Measurements from ENCODE around the gene ZNF784.

The ZNF784 gene

DNA sequence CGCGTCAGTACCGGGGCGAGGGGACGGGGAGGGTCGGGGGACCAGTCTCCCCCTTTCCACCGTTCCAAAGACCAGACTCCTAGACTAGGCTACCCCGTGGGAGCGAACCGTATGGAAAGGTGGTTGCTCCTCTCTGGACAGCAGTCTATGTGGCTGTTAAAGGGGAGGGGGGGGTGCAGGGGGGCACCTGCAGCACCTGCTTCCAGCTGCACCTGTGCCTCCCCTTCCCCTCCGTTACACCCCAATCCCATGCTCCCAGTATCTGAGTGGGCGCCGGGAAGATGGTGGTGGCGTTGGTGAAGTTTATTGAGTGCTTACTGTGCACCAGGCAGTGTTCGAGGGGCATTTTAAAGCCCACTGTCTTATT lies 23.7 kb downstream of the ZNF784 start:
- H4K20me1 ChIP-seq (ENCODE audit: insufficient read depth, low read length): no peaks in the 10 kb centered on the region
- H3K4me3 ChIP-seq (ENCODE audit: low read depth, low read length, poor library complexity, severe bottlenecking): peak overlapping the region; percentile 67
- H3K4me2 ChIP-seq (ENCODE audit: low read length): peak overlapping the region; percentile 78
- no peaks in the 10 kb centered on the region for H3K79me2 ChIP-seq (ENCODE audit: insufficient read depth, low read length)
- H3K9me2 ChIP-seq (ENCODE audit: low read depth, low read length): no peaks in the 10 kb centered on the region
- no peaks in the 10 kb centered on the region; the same call in 1 of the 2 replicates for H3F3A ChIP-seq (ENCODE audit: insufficient read depth, low read length)
- peak overlapping the region; percentile 86 for H3K27ac ChIP-seq (ENCODE audit: low read depth, low read length, poor library complexity, severe bottlenecking)
- no peak overlapping the region for H2AFZ ChIP-seq (ENCODE audit: low read length)
- TF ChIP-seq, protein P1, sequence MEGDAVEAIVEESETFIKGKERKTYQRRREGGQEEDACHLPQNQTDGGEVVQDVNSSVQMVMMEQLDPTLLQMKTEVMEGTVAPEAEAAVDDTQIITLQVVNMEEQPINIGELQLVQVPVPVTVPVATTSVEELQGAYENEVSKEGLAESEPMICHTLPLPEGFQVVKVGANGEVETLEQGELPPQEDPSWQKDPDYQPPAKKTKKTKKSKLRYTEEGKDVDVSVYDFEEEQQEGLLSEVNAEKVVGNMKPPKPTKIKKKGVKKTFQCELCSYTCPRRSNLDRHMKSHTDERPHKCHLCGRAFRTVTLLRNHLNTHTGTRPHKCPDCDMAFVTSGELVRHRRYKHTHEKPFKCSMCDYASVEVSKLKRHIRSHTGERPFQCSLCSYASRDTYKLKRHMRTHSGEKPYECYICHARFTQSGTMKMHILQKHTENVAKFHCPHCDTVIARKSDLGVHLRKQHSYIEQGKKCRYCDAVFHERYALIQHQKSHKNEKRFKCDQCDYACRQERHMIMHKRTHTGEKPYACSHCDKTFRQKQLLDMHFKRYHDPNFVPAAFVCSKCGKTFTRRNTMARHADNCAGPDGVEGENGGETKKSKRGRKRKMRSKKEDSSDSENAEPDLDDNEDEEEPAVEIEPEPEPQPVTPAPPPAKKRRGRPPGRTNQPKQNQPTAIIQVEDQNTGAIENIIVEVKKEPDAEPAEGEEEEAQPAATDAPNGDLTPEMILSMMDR (IDR thresholded peaks at IDR 0.05; ENCODE audit: low read length): no peak
- TF ChIP-seq EZH2 (IDR thresholded peaks at IDR 0.05; ENCODE audit: borderline replicate concordance, low read length): no peak
- no peaks in the 10 kb centered on the region for H3K27me3 ChIP-seq (ENCODE audit: insufficient read depth, low read length)
- peaks cover 9% of the 10 kb centered on the region for H3K36me3 ChIP-seq (ENCODE audit: insufficient read depth, low read length)
- H3K9me3 ChIP-seq (ENCODE audit: low read length): no peaks in the 10 kb centered on the region
- H3K9ac ChIP-seq (ENCODE audit: low read length): peak overlapping the region; percentile 83
- peaks cover 17% of the 10 kb centered on the region for H3K4me1 ChIP-seq (ENCODE audit: insufficient read depth, low read length, severe bottlenecking)

DNA sequence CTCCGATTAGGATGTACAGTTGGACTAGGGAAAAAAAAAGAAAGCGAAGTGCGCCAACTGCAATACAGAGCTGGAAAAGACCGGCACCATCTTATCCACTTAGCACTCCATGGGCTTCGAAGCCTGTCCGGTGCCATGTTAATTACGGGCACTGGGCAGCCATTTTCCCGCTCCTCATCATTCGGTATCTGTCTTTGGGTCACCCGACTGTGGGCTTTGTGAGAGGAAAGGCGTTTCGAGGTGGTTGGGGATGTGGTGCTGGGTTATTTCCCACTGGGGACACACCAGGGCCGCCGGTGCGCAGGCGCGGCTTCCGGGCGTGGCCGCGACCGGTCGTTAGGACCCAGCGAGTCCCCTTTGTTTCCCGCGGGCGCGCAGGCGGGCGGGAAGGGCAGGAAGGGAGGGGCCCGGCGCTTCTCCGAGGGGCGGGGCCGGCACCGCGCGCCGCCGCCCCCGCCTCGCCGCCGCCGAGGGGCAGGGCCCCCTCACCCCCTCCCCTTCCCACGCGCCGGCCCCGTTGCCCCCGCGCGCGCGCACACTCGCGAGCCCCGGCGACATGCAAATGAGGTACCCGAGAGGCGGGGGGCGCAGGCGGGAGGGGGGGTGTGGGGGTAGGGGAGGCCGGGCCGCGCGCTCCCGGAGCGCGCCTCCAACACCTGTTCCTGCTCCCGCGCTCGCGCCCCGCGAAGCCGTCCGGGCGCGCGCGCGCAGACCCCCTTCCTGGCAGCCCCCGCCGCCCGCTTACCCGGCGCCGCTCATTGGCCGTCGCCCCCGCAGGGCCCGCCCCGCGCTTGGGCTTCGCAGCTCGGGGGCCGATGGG lies 24.3 kb downstream of the ZNF784 start, which contains the start of gene ZNF524:
Gene ZNF524 (plus strand): TSS at position 447 of the 820 bp plus-strand sequence. CDS start 1,825 bp downstream, outside the sequence.
- Histone ChIP-seq H2AFZ (ENCODE audit: low read length) (0 out of 2 replicates have a peak within 1 kb of the TSS, but pooled peaks have one; percentile 31), H3K9ac (ENCODE audit: low read length) (peak within 1 kb of the TSS; percentile 83), H3K27me3 (ENCODE audit: insufficient read depth, low read length) (no peaks in the 10 kb centered on the region), H4K20me1 (ENCODE audit: insufficient read depth, low read length) (no peaks in the 10 kb centered on the region), H3F3A (ENCODE audit: insufficient read depth, low read length) (no peaks in the 10 kb centered on the region; the same call in 1 of the 2 replicates), H3K36me3 (ENCODE audit: insufficient read depth, low read length) (peaks cover 15% of the 10 kb centered on the region), H3K4me1 (ENCODE audit: insufficient read depth, low read length, severe bottlenecking) (peaks cover 17% of the 10 kb centered on the region), H3K4me3 (ENCODE audit: low read depth, low read length, poor library complexity, severe bottlenecking) (peak within 1 kb of the TSS; percentile 67), H3K27ac (ENCODE audit: low read depth, low read length, poor library complexity, severe bottlenecking) (peak within 1 kb of the TSS; percentile 93), H3K9me2 (ENCODE audit: low read depth, low read length) (no peaks in the 10 kb centered on the region), H3K79me2 (ENCODE audit: insufficient read depth, low read length) (no peaks in the 10 kb centered on the region), H3K4me2 (ENCODE audit: low read length) (peak within 1 kb of the TSS; percentile 88), H3K9me3 (ENCODE audit: low read length) (no peaks in the 10 kb centered on the region)
- TF ChIP-seq EZH2 (IDR thresholded peaks at IDR 0.05; ENCODE audit: borderline replicate concordance, low read length): no peak
- TF ChIP-seq, protein P1 (IDR thresholded peaks at IDR 0.05; ENCODE audit: low read length): no peak

DNA sequence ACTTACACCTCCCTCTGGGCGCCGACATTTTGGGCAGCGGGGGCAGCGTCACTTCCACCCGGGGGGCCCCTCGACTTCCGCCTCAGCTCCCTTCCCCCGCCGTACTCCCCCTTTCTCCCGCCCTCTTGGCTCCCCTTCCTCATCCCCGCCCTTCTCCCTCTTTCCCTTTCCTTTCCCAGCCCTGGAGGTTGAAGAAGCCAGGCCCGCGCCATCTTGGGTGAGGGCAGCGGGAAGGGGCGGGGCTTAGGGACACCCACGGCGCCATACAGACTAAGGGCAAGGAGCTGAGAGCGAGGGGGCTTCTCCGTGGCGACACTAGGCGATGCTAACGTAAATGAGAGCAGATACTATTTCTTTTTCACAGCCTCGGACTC lies 24.9 kb downstream of the ZNF784 start, which contains the start of gene FIZ1:
Gene FIZ1 (minus strand): TSS at position 50 of the 374 bp plus-strand sequence. CDS start 1,652 bp downstream, outside the sequence.
- H3K4me1 ChIP-seq (ENCODE audit: insufficient read depth, low read length, severe bottlenecking): peaks cover 13% of the 10 kb centered on the region
- H3K4me3 ChIP-seq (ENCODE audit: low read depth, low read length, poor library complexity, severe bottlenecking): peak within 1 kb of the TSS; percentile 67
- H3K9ac ChIP-seq (ENCODE audit: low read length): peak within 1 kb of the TSS; percentile 83
- H3K36me3 ChIP-seq (ENCODE audit: insufficient read depth, low read length): peaks cover 20% of the 10 kb centered on the region
- no peaks in the 10 kb centered on the region; the same call in 1 of the 2 replicates for H3F3A ChIP-seq (ENCODE audit: insufficient read depth, low read length)
- no peaks in the 10 kb centered on the region for H3K79me2 ChIP-seq (ENCODE audit: insufficient read depth, low read length)
- no peaks in the 10 kb centered on the region for H3K9me3 ChIP-seq (ENCODE audit: low read length)
- no peaks in the 10 kb centered on the region for H4K20me1 ChIP-seq (ENCODE audit: insufficient read depth, low read length)
- H2AFZ ChIP-seq (ENCODE audit: low read length): 0 out of 2 replicates have a peak within 1 kb of the TSS, but pooled peaks have one; percentile 31
- peak within 1 kb of the TSS; percentile 93 for H3K27ac ChIP-seq (ENCODE audit: low read depth, low read length, poor library complexity, severe bottlenecking)
- H3K4me2 ChIP-seq (ENCODE audit: low read length): peak within 1 kb of the TSS; percentile 88
- H3K9me2 ChIP-seq (ENCODE audit: low read depth, low read length): no peaks in the 10 kb centered on the region
- no peaks in the 10 kb centered on the region for H3K27me3 ChIP-seq (ENCODE audit: insufficient read depth, low read length)
- TF ChIP-seq, protein P1 (IDR thresholded peaks at IDR 0.05; ENCODE audit: low read length): no peak
- no peak for TF ChIP-seq EZH2 (IDR thresholded peaks at IDR 0.05; ENCODE audit: borderline replicate concordance, low read length)
